ENCODE results near the gene SRGN. TPM values are rescaled to one million over a fixed set of nuclear protein-coding genes. Genes with fewer than 3 reads are reported as not detected.

SRGN gene
- total RNA-seq, 1 donor from 2014 or later: 57.1 TPM

- DNase-seq (ENCODE audit: low spot score): peak; percentile 84
Observed at GRCh38 chr10:69061305-69062161, 26.4 kb upstream of the SRGN start.

GRCh38 chr10:69062901-69063300, 25.0 kb upstream of the SRGN start:
- DNase-seq (ENCODE audit: low spot score): no peak

- no peak for DNase-seq (ENCODE audit: low spot score)
Observed at GRCh38 chr10:69064762-69065328, 23.1 kb upstream of the SRGN start.

GRCh38 chr10:69065406-69066361, 22.2 kb upstream of the SRGN start:
- no peak for DNase-seq (ENCODE audit: low spot score)

- no peak for DNase-seq (ENCODE audit: low spot score)
Observed at GRCh38 chr10:69067189-69067588, 20.7 kb upstream of the SRGN start.

GRCh38 chr10:69068549-69068948, 19.4 kb upstream of the SRGN start:
- no peak for DNase-seq (ENCODE audit: low spot score)

- DNase-seq (ENCODE audit: low spot score): peak; percentile 38
Observed at GRCh38 chr10:69069090-69070042, 18.5 kb upstream of the SRGN start.

- DNase-seq (ENCODE audit: low spot score): no peak
Observed at GRCh38 chr10:69070951-69071350, 17.0 kb upstream of the SRGN start.

GRCh38 chr10:69071610-69072009, 16.3 kb upstream of the SRGN start:
- DNase-seq (ENCODE audit: low spot score): no peak

GRCh38 chr10:69073026-69073425, 14.9 kb upstream of the SRGN start:
- DNase-seq (ENCODE audit: low spot score): no peak

GRCh38 chr10:69073736-69074364, 14.1 kb upstream of the SRGN start:
- DNase-seq (ENCODE audit: low spot score): no peak

GRCh38 chr10:69074532-69074931, 13.4 kb upstream of the SRGN start:
- no peak for DNase-seq (ENCODE audit: low spot score)

GRCh38 chr10:69075431-69075830, 12.5 kb upstream of the SRGN start:
- no peak for DNase-seq (ENCODE audit: low spot score)

- DNase-seq (ENCODE audit: low spot score): no peak
Observed at GRCh38 chr10:69078311-69078710, 9.6 kb upstream of the SRGN start.

GRCh38 chr10:69080226-69080625, 7.7 kb upstream of the SRGN start:
- no peak for DNase-seq (ENCODE audit: low spot score)

- no peak for DNase-seq (ENCODE audit: low spot score)
Observed at GRCh38 chr10:69086001-69086509, 1.8 kb upstream of the SRGN start.

- DNase-seq (ENCODE audit: low spot score): no peak
Observed at GRCh38 chr10:69088471-69088769, 517 bp downstream of the SRGN start.

- DNase-seq (ENCODE audit: low spot score): no peak
Observed at GRCh38 chr10:69088801-69089501, 1.0 kb downstream of the SRGN start.

GRCh38 chr10:69089638-69090599, 2.0 kb downstream of the SRGN start:
- DNase-seq (ENCODE audit: low spot score): no peak
